ENCODE measurements around the gene RNU5D-1. TPM values are rescaled to one million over a fixed set of nuclear protein-coding genes. Genes with fewer than 3 reads are reported as not detected.

Gene RNU5D-1
- total and polyA plus RNA-seq, 8 donors, result not detected

DNA sequence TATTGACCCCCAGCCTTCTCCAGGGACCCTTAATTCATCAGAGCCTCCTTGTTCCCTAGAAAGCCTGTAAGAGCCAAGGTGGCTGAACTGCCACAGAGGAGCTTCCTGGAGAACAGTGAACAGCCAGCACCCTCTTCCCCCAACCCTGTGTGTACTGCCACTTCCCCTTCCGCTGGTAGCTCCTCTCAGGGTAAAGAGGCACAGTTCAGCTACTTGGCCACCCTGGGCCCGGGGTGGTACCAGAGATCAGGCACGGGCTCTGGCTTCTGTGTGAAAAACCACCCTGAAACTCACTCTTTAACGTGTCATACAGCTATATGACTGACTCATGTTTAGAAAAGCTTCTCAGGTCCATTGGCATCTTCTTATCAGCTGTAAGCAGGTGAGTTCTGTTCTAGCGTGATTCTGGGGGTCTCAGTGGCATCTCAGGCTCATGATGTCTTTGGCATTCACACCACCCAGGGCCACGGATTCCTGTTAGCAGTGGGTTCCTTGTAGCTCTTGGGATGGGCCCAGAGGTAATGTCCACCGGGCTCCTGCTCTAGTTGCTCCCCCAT, 34.1 kb downstream of the RNU5D-1 start:
- FAIRE-seq (no peak), ATAC-seq (peak in 1 of 4 donors; percentile 54), DNase-seq (no peak)
- Histone ChIP-seq H3K36me3 (no peaks in the 10 kb centered on the region), H3K9me3 (no peaks in the 10 kb centered on the region), H3K4me3 (no peak overlapping the region), H3K27me3 (no peaks in the 10 kb centered on the region), H3K4me1 (no peaks in the 10 kb centered on the region), H3K27ac (no peak overlapping the region)
- intact Hi-C loops (cut with DNase I), result no loop called here
- TF ChIP-seq, protein P1, sequence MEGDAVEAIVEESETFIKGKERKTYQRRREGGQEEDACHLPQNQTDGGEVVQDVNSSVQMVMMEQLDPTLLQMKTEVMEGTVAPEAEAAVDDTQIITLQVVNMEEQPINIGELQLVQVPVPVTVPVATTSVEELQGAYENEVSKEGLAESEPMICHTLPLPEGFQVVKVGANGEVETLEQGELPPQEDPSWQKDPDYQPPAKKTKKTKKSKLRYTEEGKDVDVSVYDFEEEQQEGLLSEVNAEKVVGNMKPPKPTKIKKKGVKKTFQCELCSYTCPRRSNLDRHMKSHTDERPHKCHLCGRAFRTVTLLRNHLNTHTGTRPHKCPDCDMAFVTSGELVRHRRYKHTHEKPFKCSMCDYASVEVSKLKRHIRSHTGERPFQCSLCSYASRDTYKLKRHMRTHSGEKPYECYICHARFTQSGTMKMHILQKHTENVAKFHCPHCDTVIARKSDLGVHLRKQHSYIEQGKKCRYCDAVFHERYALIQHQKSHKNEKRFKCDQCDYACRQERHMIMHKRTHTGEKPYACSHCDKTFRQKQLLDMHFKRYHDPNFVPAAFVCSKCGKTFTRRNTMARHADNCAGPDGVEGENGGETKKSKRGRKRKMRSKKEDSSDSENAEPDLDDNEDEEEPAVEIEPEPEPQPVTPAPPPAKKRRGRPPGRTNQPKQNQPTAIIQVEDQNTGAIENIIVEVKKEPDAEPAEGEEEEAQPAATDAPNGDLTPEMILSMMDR (IDR thresholded peaks at IDR 0.05), result no peak
- WGBS, 2 donors, result 65 to 75% methylated on average over 7 of the region's 7 CpGs

DNA sequence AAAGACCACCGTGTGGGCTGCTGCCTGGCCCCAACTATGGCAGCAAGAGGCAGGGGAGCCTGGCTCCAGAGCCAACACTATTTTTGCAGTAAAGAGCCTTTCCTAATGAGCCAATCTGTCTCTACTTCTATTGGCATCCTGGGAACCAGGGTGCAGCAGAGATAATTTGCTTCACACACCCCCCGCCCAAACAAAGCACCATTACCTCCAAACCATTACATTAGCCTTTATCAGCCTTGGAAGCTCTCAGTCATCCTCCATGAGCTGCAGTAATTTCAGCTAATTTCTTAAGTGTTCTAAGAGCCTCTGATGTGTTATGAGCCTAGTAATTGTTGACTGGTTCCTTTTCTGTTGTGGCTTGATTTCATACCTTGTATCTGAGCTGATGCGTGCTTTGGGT, 34.9 kb downstream of the RNU5D-1 start:
- DNase-seq (no peak), FAIRE-seq (no peak), ATAC-seq (no peak)
- WGBS, 2 donors, result 80% methylated on average over 3 of the region's 3 CpGs
- Histone ChIP-seq H3K4me1 (no peaks in the 10 kb centered on the region), H3K27ac (no peak overlapping the region), H3K27me3 (no peaks in the 10 kb centered on the region), H3K9me3 (no peaks in the 10 kb centered on the region), H3K36me3 (no peaks in the 10 kb centered on the region), H3K4me3 (no peak overlapping the region)
- intact Hi-C loops (cut with DNase I), result no loop called here
- TF ChIP-seq, protein P1 (IDR thresholded peaks at IDR 0.05), result no peak

DNA sequence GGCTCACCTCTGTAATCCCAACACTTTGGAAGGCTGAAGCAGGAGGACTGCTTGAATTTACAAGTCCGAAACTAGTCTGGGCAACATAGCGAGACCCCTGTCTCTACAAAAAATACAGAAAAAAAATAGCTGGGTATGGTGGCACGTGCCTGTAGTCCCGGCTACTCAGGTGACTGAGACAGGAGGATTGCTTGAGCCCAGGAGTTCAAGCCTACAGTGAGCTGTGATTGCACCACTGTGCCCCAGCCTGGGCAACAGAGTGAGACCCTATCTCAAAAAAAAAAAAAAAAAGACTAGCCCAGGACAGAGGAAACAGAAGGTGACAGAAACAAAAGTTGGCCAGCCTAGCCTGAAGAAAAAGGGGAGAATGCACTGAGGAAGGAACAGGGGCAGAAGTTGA, 35.3 kb downstream of the RNU5D-1 start:
- no peaks in the 10 kb centered on the region for H3K4me1 ChIP-seq
- no peaks in the 10 kb centered on the region for H3K27me3 ChIP-seq
- no peaks in the 10 kb centered on the region for H3K9me3 ChIP-seq
- H3K36me3 ChIP-seq, result no peaks in the 10 kb centered on the region
- no peak overlapping the region for H3K27ac ChIP-seq
- TF ChIP-seq, protein P1 (IDR thresholded peaks at IDR 0.05), result no peak
- intact Hi-C loops (cut with DNase I), result no loop called here
- ATAC-seq (no peak), FAIRE-seq (no peak), DNase-seq (no peak)
- H3K4me3 ChIP-seq, result no peak overlapping the region
- WGBS, 2 donors, result 77 to 96% methylated on average over 4 of the region's 4 CpGs

DNA sequence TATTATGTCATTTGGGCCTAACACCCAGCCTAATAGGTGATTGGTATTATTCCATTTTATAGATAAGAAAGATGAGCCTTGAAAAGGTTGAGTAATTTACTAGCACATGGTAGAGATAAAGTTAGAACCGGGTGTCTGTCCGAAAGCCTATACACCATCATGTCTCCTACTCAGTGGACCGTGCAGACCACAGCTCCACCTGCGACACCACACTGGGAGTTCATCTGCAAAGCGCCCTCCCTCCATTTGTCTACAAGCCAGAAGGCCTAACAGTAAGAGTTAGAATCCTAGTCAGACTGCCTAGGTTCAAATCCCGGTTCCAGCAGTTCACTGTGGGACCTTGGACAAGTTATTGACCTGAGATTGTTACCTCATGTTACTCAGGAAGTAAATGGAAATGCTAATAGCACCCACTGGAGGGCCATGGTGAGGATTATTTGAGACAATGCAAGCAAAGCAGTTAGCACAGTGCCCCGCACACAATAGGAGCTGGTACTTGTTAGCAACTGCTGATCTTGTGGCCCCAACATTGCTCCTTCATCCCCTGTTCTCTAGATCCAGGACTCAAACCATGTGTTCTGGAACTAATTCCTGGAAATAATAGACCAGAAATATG, 36.0 kb downstream of the RNU5D-1 start:
- no peaks in the 10 kb centered on the region for H3K27me3 ChIP-seq
- ATAC-seq (no peak), DNase-seq (no peak), FAIRE-seq (no peak)
- TF ChIP-seq, protein P1 (IDR thresholded peaks at IDR 0.05), result no peak
- H3K36me3 ChIP-seq, result no peaks in the 10 kb centered on the region
- H3K4me1 ChIP-seq, result no peaks in the 10 kb centered on the region
- 86 to 92% methylated on average over 7 of the region's 7 CpGs for WGBS, 2 donors
- H3K9me3 ChIP-seq, result no peaks in the 10 kb centered on the region
- intact Hi-C loops (cut with DNase I), result no loop called here
- no peak overlapping the region for H3K27ac ChIP-seq
- no peak overlapping the region for H3K4me3 ChIP-seq

DNA sequence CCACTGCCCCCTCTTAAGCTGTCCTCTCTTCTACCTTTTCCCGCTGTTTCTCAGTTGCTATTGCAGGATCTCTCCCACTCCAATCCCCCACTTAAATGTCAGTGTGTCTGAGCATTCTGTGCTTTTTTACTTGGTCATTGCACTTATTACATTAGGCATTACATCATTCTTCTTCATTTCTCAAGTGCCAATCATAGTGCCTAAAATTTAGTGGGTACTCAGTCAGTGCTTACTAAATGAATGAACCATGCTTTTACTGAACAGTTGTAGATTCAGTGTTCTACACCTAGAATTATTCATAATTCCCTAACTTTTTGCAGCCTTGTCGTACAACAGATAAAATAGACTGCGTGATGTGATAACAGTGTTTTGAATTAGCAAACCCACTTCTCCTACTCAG, 37.1 kb downstream of the RNU5D-1 start:
- ATAC-seq (no peak), DNase-seq (no peak), FAIRE-seq (no peak)
- 80 to 92% methylated on average over 3 of the region's 3 CpGs for WGBS, 2 donors
- TF ChIP-seq, protein P1 (IDR thresholded peaks at IDR 0.05), result no peak
- no peaks in the 10 kb centered on the region for H3K27me3 ChIP-seq
- no peaks in the 10 kb centered on the region for H3K36me3 ChIP-seq
- H3K4me3 ChIP-seq, result no peak overlapping the region
- no peaks in the 10 kb centered on the region for H3K9me3 ChIP-seq
- no peaks in the 10 kb centered on the region for H3K4me1 ChIP-seq
- intact Hi-C loops (cut with DNase I), result no loop called here
- no peak overlapping the region for H3K27ac ChIP-seq
